ENCODE measurements around the gene SPTB.

Gene SPTB

GRCh38 chr14:64723691-64724577, 155.8 kb downstream of the SPTB start:
- peak in 1 of 2 donors; percentile 44 for DNase-seq

DNA sequence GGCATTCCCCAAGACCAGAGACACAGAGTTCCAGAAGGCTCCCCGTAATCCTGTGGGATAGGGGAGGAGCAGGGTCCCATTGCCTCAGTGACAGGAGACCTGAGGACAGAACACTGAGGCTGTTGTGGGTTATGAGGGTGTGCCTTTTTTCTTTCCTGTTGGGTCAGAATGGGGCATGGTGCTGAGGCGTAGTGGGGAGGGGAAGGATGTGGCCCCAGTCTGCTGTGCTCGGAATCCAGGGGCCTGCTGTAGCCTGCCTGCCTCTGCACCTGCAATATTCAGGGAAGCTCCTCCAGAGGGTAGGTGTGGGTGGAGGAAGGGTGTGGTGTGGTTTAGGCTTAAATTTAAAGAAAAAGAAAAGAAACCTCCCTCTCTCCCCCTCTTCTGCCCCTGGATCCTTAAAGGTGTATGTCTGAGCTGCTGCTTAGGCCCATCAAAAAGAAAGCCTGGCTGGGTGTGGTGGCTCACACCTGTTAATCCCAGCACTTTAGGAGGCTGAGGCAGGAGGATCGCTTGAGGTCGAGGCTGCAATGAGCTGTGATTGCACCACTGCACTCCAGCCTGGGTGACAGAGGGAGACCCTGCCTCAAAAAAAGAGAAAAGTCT, 156.8 kb downstream of the SPTB start:
- DNase-seq = peak in 1 of 2 donors; percentile 58

DNA sequence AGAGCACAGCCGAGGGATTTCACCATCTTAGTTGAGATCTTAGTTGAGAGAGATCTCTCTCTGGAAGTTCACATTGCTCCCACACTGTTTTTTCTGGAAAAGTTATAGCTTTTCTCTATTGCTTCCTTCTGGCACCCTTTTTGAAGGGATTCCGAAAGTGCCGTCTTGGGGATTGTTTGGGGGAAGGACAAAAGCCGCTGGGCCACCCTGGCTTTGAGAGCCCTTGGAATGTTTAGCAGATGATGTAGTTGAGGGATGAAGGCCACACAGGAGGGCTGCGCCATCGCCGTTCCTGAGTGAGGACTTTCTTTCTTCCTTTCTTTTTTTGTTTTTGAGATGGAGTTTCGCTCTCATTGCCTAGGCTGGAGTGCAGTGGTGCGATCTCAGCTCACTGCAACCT, 157.8 kb downstream of the SPTB start:
- DNase-seq = no peak

DNA sequence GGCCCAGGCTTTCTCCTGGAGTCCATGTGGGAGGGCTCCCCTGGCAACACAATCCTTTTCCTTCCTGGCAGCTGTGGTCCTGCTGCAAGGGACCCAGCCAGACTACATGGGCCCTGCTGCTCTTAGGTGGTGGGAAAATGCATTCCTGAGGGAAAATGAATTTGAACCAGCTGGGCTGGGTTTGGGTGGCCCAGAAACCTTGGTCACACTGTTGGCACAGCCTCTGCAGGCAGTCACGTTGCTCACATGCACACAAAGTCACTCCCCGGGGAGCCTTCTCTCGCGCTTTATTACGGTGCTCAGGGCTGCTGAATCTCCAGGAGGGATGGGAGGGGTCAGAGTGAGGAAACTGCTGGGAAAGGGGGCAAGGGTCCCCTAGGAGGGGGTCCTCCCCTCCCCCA, 158.3 kb downstream of the SPTB start:
- no peak for DNase-seq

- DNase-seq = no peak
Measured at GRCh38 chr14:64720131-64720576, 159.6 kb downstream of the SPTB start.

GRCh38 chr14:64719601-64720000, 160.1 kb downstream of the SPTB start:
- DNase-seq = no peak

DNA sequence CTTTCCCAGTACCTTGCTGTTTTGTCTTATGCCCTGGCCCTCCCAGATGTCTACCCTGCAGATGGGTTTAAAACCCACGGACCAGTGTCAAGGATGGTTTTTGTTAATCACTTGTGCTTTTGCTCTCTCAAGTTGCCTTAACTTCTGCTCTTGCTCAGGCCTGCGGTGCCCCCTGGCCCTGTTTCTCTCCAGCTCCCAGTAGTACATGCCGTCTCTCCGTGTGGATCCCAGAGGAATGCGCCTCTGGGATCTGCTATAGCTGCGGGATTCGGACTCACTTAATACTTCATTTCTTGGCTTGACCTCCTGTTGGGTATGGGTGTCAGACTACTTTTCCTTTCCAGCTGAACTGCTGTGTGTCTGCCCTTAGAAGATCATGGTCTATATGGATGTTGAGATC, 160.9 kb downstream of the SPTB start:
- no peak for DNase-seq

- DNase-seq = no peak
Measured at GRCh38 chr14:64717870-64718269, 161.8 kb downstream of the SPTB start.

- no peak for DNase-seq
Measured at GRCh38 chr14:64715628-64716412, 163.9 kb downstream of the SPTB start.

- DNase-seq = no peak
Measured at GRCh38 chr14:64715146-64715627, 164.5 kb downstream of the SPTB start.

GRCh38 chr14:64714432-64715025, 165.2 kb downstream of the SPTB start:
- DNase-seq = no peak

DNA sequence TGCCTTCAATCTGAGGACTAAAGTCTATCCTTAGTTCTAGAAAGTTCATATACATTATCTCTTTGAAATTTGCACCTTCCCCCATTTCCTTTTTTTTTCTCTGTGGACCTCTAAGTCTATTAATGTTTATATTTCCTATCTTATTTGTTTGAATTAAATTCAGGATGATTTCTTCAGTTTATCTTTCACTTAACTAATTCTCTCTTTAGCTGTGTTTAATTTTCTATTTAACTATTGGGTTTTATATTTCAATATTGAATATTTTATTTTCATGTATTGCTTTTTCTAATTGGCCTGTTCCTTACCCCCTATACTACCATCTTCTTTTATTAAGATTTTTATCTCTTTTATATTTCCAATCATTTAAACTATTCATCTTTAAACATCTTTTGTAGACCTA, 166.0 kb downstream of the SPTB start:
- DNase-seq = no peak

DNA sequence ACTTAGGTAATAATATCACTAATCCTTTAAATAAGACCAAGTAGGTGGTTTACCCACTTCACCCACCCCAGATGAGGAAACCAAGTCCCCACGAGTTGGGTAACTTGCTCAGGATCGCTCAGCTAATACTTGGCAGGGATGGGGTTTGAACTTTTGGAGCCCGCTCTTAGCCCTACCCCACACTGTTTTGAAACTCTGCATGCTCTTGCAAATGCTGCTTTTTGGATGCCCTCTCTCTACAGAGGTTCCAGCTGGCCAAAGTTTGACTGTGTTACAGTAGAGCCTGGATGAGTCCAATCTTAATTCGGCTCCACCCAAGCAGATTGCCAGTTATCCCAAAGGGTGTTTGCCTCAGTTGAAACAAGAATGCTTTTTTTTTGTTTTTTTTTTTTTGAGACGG, 168.7 kb downstream of the SPTB start:
- DNase-seq = no peak

DNA sequence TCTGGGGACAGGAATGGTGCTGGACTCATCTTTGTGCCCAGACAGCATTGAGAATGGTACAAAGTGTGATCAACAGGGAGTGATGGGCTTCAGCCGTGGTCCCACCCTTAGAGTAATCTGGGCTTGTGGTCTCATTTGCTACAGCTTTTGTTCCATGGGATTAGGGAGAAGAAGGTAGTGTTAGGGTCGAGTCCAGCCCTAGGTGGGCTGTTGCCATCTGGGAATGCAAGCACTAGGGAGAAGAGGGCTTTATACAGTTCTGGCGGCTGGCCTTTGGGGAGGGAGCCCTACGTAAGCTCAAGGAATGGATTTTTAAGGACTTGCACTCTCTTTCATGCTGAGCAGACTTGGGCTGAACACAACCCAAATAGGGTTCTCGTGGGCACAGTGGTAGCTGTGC, 170.6 kb downstream of the SPTB start:
- DNase-seq = no peak

- peak; percentile 50 to 67 for DNase-seq
Measured at GRCh38 chr14:64708148-64709004, 171.3 kb downstream of the SPTB start.

DNA sequence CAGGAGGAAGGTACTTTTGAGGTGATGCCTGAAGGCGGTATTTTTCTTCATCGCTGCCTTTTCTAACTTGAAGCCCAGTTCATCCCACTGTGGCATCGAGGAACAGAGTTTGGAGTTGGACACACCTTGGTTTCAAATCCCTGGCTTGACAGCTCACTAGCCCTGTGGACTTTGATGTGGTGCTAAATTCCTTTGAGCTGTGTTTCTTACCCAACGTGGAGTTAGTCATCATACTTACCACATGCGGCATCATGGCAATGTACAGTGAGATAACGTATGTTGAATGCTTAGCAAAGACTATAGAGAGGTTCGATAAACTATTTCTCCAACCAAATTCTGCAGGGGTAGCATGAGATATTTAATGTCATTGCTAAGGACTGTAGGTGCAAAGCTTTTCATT, 172.0 kb downstream of the SPTB start:
- peak in 1 of 2 donors; percentile 43 for DNase-seq

GRCh38 chr14:64706593-64707193, 173.0 kb downstream of the SPTB start:
- DNase-seq = no peak

- no peak for DNase-seq
Measured at GRCh38 chr14:64706119-64706592, 173.6 kb downstream of the SPTB start.

DNA sequence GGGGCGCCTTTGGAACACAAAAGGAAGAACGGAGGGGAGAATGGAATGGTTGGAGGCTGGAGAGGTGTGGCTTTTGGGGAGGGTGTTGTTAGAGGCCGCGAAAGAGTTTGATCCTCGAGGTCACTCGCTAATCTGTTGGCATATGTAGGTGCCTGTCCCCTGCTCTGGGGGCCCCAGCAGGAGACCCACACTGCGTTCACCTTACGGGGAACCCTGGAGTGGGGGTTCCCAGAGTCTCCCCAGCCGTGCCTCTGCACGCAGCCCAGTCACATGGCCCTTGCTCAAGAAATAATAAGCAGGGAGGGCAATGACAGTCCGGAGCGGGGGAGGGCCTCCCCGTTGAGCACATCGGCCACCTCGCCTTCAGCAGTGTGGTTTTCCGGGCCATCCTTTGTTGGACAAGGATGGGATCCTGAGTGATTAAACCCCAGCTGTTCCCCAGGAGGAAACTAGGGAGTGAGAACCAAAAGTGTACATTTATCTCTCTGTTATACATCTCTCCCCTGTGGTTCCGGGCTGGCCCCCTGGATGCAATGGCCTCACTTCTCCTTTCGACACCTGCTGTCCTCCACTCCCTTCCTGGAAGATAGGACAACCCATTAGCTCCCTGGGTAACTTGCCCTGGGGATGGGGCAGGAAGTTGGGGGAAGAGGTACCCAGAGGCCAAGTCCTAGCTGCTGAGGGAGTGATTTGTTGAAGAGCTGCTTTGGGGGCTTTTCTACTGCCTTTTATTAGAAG, 174.2 kb downstream of the SPTB start:
- DNase-seq = peak in 1 of 2 donors; percentile 33

DNA sequence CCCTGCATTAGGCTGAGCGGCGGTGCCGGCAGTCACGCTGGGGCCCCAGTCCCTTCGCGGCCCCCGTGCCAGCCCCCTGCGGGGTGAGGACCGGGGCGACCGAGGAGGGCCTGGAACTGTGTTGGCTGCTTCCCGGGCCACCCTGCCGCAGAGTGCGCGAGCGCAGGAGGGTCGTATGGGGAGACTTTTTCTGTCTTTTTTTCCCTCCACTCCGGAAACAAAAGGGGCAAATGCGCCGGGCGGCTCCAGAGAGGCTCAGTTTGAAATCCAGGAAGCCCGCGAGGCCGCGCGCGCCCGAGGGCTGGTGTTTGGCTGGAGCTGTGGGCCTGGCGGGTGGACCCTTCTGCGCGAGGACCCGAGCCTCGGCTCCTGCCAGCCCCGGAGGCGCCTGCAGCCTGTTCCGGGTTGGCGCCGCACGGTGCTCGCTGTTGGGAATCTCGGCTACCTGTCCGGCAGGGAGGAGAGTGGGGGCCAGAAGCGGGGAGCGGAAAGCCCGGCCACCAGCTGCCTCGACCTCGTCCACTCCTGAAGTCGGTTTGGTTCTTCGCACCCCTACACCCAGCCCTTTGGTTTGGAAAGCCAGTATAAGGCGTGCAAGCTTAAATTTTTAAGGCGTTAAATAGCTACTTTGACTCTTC, 174.8 kb downstream of the SPTB start:
- DNase-seq = no peak

Data from CD4-positive, alpha-beta T cell treated with Interferon alpha-2 for 1 hour (primary cell).